Amygdala (tissue), 56 donors: Measurements from ENCODE around the gene PHOX2A.
"Not testable (repeated sequence)": the region's sequence is repeated elsewhere in the genome, so short reads cannot be mapped to it uniquely, and the experiment has no call there.

ENCODE experiments used
- DNase-seq, 56 donors: peaks; one replicate each; lab custom pipeline; 2025; lab: John Stamatoyannopoulos, UW

PHOX2A gene

DNA sequence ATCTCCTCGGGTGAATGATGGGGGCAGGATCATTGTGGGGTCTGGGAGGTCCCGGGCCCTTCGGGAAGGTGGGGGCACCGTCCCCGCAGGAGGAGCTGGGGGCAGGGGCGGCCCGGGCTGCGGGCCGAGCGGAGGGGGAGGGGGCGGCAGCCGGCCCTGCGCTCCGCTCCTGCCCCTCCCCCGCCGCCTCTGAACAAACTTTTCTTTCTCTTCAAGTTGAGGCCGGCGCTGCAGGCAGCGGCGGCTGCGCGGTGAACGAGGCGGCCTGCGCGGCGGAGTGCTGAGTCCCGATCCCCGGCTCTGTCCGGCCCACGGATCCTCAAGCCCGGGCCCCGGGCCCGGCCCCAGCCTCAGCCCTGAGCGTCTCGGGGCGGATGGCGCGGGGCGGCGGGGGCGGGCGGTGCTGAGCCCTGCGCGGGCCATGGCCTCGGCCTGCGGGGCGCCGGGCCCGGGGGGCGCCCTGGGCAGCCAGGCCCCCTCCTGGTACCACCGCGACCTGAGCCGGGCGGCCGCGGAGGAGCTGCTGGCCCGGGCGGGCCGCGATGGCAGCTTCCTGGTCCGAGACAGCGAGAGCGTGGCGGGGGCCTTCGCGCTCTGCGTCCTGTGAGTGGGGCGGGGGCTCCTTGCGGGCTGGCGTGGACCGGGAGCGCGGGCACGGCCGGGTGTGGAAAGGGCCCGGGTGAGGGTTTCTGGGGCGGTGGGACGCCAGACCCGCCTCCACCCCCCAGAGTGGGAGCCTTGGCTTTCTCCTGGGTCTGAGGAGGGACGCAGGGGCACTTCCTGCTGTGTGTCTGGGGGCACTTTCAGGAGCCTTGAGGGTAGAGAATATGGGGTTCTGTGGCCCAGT lies 19.2 kb downstream of the PHOX2A start, which contains the start of gene INPPL1:
TSS of gene INPPL1 (plus strand) at position 204 of the 847 bp plus-strand sequence. CDS start at position 422, 218 bp downstream.
- peak in 20 of 56 donors; percentile 16 to 71 (median 44) for DNase-seq

DNA sequence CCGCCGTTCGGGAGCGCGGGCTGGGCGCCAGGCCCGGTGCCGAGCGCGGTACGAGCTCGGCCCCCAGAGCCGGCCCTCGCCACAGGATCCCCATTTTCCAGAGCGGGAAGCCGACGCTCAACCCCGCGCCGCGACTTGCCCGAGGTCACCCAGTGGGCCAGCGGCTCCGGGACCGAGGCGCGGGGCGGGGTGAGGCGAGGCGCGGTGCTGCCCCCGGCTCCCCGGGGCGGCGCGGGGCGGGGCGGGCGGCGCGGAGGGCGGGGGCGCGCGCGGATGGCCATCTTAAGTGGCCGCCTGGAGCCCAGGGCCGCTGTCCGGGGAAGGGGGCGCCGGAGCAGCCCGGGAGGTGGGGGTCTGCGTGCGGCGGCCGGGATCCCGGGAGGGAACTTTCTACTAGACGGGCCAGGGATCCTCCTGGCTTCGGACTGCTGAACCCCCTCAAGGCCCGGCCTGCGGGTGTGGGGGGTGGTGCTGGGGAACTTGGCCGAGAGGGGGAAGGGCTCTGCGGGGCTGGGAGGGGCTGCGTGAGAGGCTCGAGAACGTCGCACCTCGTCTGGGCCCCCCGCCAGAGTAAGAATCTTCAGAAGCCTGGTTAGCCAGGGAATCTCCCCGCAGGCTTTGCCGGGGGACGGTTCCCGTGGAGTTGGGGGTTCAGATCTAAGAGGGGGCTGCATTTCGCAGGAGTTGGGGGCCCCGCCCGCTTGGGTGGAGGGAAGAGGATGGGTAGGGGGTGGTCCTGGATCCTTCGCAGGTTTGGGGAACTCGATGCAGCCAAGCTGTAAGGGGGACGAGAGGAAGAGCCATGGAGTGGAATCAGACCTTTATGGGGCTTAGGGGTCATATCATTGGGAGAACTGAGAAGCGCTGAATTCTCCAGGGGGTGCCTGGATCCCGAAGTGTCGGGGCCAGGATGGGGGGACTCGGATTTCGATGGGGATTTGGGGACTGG lies 20.1 kb downstream of the PHOX2A start:
- DNase-seq, result peak in 29 of 56 donors; percentile 26 to 75 (median 61)

DNA sequence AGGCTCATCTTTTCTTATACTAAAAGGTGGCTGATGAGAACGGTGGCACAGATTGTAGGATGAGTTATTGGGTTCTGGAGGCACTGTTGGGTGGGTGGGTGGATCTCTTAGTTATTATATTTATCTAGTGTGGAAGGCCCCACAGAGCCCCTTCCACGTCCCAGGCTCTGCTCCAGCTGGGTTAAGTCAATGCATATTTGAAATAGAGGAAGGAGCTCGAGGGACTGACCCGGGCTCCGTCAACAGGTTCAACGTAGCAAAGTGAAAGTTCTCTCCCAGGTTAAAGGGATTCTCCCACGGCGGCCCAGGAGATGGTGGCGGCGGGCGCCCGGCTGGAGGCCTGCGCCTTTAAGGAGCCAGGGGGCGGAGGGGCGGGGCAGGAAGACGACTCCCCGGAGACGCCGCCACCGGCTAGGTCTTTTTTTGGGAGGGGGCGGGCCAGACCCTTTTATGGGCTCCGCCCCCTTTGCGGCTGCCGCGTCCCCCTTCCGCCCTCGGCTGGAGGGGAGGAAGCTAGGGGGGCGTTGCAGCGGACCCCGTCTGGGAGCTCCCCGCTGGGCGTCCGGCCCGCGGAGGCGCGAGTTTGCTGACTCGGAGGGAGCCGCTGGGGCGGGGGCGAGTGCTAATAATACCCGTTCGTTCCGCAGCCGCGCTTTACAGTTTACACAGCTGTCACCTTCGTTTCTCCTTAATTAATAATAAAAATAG lies 20.9 kb downstream of the PHOX2A start:
- peak in 54 of 56 donors; percentile 38 to 88 (median 75) for DNase-seq

DNA sequence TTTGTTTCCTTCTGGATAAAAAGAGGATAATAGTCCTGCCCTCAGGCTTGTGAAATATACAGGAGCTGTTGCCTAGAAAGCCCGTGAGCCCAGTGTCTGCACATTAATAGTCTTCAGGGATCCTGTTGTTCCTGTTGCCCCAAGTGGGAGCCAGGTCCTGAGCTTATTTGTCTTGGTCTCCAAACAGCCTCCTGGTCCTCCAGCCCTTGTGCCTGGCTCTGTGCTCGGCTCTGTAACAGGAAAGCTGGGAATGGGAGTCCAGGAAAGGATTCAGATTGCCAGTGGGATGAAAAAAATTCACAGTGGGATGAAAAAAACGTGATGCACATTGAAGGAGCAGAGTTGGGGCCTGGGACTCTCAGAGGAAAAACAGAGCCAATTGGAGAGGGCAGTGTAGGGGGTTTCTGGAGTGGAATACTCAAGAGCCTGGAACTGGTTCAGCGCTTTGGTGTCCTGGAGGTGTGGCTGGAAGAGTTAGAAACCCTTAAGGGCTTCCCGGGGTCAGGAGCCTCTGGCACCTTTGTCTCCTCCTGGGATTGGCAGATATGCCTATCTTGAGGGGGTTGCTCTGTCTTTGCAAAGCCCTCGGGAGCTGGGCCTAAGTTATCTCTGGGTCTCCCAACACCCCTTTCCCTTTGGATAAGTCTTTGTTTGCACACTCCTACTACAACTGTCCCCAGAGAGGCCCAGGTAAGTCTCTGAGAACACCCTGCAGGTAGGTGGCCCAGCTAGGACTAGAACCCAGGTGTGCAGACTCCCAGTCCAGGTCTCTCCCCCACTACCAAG lies 21.7 kb downstream of the PHOX2A start:
- DNase-seq, result no peak

DNA sequence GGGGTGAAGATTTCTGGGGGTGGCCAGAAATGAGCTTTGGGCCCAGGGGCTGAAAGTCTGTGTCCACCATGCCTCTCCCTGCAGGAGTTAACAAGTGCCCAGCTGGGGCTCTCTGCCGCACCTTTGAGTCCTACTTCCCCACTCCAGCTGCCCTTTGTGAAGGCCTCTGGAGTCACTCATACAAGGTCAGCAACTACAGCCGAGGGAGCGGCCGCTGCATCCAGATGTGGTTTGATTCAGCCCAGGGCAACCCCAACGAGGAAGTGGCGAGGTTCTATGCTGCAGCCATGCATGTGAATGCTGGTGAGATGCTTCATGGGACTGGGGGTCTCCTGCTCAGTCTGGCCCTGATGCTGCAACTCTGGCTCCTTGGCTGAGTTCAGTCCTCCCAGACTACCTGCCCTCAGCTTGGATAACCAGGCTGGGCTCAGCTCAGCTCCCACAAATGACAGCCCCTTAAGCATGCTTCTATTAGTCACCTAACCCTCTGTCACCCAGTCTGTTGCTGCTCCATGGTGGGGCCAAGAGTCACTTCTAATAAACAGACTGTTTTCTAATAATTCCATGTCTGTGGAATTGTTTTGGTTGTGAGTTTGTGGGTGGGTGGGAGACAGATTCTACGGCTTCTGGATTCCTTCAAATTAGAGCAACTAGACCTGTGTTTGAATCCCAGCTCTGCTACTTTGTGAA lies 22.4 kb downstream of the PHOX2A start:
- no peak for DNase-seq

DNA sequence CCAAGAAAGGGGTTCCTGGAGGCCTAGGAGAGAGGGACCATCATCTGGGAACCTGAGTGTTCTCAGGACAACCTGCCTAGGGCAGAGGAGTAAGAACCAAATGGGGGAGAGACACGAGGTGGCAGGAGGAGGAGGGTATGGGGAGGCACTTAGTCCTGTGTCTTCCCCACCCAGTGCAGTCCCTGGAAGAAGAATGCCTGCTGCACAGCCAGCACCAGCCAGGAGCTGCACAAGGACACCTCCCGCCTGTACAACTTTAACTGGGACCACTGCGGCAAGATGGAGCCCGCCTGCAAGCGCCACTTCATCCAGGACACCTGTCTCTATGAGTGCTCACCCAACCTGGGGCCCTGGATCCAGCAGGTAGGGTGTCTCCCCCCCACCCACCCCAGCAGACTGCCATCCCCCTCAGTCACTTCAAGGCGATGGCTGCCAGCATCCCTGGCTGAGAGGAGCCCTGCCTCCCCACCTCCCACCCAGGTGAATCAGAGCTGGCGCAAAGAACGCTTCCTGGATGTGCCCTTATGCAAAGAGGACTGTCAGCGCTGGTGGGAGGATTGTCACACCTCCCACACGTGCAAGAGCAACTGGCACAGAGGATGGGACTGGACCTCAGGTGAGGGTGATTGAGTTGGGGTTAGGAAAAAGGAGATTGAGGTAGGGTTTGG lies 23.1 kb downstream of the PHOX2A start:
- DNase-seq, result no peak

DNA sequence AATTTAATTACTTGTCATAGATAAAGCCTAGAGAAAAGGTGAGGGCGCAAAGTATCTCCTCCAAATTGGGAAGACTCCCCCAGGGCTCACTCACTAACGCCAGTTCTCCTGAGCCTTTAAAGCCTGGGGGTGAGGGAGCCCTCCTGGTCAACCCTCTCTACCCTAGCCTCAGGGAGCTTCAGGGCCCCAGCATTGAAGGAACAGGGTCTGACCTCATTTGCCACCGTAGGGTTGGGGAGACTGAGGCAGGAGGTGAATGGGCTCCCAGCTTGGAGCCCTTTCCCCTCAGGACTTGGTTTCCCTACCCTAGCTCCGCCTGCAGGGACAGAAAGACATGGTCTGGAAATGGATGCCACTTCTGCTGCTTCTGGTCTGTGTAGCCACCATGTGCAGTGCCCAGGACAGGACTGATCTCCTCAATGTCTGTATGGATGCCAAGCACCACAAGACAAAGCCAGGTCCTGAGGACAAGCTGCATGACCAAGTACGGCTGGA lies 25.7 kb downstream of the PHOX2A start:
- no peak for DNase-seq

DNA sequence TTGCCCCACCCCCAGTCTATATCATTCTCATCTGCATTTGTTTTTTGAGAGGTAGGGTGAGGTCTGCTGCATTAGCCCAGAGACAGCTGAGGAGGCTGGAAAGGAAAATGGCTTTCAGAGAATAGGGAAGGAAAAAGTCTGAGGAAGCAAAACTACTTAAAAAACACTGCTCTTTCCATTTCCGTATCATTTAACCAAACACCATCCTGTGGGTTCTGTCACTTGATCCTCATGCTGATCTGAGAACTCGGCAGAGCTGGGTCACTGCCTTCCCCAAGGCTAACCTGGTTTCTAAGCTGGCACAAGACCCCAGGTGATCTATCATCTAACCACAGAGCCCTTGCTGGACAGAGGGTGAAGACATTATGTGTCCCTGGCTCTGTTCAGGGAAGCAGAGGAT lies 26.1 kb downstream of the PHOX2A start:
- DNase-seq, result no peak

DNA sequence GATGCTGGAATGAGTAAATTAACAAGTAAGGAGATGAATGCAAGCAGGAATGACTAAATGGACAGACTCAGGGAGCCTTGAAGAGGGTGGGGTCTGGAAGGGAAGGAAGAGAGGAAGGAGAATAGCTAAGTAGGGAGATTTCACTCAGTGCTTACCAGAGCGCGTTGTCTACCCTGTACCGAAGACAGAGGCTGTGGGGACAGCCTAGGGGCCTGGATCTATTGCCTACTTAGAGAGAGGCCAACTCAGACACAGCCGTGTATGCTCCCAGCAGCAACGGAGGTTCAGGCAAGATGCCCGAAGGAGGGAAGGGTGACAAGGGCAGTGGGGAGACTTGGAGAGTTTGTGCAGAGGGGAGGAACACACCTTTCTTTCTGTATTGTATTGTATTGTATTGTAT lies 27.3 kb downstream of the PHOX2A start, which contains the start of gene FOLR2:
TSS of gene FOLR2 (plus strand) at position 157 of the 400 bp plus-strand sequence. CDS start 1,791 bp downstream, outside the sequence.
- no peak for DNase-seq

DNA sequence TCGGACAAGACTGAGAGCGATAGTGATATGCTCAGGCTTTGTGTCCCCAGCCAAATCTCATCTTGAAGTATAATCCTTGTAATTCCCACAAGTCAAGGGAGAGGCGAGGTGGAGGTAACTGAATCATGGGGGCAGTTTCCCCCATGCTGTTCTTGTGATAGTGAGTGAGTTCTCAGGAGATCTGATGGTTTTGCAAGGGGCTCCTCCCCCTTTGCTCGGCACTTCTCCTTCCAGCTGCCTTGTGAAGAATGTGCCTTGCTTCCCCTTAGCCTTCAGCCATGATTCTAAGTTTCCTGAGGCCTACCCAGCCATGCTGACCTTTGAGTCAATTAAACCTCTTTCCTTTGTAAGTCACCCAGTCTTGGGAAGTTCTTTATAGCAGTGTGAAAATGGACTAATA lies 34.9 kb downstream of the PHOX2A start:
- DNase-seq, result no peak

DNA sequence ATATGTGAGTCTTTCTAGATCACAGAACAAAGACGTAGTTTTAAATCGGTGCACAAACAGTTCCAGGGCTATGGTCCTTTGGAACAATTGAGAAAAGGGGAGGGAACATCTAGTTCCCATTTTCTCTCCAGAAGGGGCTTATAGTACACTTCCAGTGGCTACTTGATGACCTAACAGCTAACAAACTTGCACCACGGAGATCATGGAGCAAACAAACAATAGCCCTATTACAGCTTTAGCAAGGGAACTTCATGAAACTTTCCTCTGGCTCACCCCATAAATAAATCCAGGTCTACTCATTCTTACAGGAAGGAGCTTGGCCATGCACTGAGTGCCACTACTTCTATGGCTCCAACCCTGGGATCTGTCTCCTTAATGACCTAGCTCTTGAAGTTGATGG lies 35.7 kb downstream of the PHOX2A start:
- no peak for DNase-seq

DNA sequence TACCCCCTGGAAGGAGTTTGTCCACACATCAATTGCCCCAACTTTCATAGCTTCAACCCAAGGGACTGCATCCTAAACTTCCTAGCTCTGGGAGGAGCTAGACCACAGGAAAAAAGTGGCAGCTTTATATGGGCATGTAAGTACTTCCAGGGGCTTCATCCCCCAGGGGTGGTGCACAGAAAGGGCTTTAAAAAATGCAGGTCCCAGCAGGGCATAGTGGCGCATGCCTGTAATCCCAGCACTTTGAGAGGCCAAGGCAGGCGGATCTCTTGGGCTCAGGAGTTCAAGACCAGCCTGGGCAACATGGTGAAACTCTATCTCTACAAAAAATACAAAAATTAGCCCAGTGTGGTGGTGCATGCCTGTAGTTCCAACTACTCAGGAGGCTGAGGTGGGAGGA lies 37.2 kb downstream of the PHOX2A start:
- not testable (repeated sequence) for DNase-seq

DNA sequence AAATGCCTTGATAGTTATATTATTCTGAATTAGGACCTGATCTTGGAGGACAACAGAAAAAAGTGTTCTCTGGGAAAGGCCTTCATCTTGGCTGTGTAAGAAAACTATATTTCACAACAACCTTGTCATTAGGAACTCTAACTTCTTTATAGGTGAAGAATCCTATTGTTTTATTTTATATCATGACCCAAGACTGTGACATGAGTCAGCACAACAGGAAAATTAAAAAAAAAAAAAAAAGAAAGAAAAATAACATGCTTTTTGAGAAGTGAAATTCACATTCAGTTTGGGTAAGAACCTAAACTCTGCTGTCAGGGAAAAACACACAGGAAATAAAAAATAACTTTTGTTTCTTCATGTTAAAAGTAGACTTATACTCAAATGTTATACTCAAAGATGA lies 39.1 kb downstream of the PHOX2A start:
- no peak for DNase-seq

DNA sequence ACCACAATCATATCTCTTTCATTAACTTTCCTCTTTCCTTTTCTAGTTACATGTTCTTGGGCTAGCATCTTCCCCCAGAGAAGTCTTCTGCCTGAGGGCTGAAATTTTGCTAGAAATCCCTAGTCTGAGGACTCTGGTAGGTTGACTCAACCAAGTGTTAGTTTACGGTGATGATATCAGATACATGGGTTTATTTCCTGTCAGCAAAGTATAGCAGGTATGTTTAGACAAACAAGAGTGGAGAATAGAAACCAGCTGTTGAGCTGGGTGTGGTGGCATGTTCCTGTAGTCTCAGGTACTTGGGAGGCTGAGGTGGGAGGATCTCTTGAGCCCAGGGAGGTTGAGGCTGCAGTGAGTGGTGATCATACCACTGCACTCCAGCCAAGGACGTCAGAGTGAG lies 40.8 kb downstream of the PHOX2A start:
- DNase-seq, result no peak

DNA sequence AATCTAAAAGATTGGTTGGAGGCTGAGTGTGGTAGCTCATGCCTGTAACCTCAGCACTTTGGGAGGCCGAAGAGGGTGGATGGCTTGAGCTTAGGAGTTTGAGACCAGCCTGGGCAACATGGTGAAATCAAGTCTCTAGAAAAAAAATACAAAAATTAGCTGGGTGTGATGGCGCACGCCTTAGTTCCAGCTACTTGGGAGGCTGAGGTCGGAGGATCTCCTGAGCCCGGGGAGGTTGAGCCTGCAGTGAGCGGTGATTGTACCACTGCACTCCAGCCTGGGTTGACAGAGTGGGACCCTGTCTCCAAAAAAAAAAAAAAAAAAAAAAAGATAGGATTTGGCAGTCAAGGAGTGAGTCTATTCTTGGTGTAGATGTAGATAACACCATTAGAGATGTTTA lies 41.4 kb downstream of the PHOX2A start:
- DNase-seq, result no peak

DNA sequence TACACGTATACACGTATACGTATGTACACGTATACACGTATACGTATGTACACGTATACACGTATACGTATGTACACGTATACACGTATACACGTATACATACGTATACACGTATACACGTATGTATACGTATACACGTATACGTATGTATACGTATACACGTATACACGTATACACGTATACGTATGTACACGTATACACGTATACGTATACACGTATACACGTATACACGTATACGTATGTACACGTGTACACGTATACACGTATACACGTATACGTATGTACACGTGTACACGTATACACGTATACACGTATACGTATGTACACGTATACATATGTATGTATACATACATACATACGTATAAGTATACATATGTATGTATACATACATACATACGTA lies 42.5 kb downstream of the PHOX2A start:
- not testable (repeated sequence) for DNase-seq

DNA sequence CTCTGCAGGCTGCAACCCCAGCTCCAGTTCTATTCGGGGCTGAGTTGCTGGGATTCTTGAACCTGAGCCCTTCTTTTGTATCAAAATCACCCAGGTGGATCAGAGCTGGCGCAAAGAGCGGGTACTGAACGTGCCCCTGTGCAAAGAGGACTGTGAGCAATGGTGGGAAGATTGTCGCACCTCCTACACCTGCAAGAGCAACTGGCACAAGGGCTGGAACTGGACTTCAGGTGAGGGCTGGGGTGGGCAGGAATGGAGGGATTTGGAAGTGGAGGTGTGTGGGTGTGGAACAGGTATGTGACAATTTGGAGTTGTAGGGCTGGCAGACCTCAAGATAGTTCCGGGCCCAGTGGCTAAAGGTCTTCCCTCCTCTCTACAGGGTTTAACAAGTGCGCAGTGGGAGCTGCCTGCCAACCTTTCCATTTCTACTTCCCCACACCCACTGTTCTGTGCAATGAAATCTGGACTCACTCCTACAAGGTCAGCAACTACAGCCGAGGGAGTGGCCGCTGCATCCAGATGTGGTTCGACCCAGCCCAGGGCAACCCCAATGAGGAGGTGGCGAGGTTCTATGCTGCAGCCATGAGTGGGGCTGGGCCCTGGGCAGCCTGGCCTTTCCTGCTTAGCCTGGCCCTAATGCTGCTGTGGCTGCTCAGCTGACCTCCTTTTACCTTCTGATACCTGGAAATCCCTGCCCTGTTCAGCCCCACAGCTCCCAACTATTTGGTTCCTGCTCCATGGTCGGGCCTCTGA lies 48.3 kb downstream of the PHOX2A start:
- DNase-seq, result no peak

DNA sequence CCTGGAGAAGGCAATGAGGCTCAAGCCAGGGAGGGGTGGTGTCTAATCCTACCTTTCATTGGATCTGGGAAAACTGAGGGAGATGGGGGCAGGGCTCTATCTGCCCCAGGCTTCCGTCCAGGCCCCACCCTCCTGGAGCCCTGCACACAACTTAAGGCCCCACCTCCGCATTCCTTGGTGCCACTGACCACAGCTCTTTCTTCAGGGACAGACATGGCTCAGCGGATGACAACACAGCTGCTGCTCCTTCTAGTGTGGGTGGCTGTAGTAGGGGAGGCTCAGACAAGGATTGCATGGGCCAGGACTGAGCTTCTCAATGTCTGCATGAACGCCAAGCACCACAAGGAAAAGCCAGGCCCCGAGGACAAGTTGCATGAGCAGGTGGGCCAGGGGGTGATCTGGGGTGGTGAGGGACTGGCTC lies 52.0 kb downstream of the PHOX2A start, which contains the start of gene FOLR1:
TSS of gene FOLR1 (plus strand) at position 180 of the 421 bp plus-strand sequence. CDS start at position 214, 34 bp downstream.
- DNase-seq, result no peak
